ENCODE results near the gene COL5A1.

COL5A1 gene

GRCh38 chr9:134726026-134726721 is 84.6 kb downstream of the COL5A1 start:
- DNase-seq (ENCODE audit: low read depth), result no peak

- DNase-seq (ENCODE audit: low read depth), result no peak
These were observed 85.1 kb downstream of the COL5A1 start for GRCh38 chr9:134726722-134727034.

- DNase-seq (ENCODE audit: low read depth), result no peak
These were observed 86.6 kb downstream of the COL5A1 start for GRCh38 chr9:134728021-134728795.

- no peak for DNase-seq (ENCODE audit: low read depth)
These were observed 87.3 kb downstream of the COL5A1 start for GRCh38 chr9:134728801-134729495.

GRCh38 chr9:134730011-134730760 is 88.6 kb downstream of the COL5A1 start:
- DNase-seq (ENCODE audit: low read depth), result no peak

- DNase-seq (ENCODE audit: low read depth), result no peak
These were observed 89.3 kb downstream of the COL5A1 start for GRCh38 chr9:134730761-134731496.

GRCh38 chr9:134731497-134732391 is 90.1 kb downstream of the COL5A1 start:
- no peak for DNase-seq (ENCODE audit: low read depth)

GRCh38 chr9:134732392-134733110 is 90.9 kb downstream of the COL5A1 start:
- DNase-seq (ENCODE audit: low read depth), result no peak

- no peak for DNase-seq (ENCODE audit: low read depth)
These were observed 92.1 kb downstream of the COL5A1 start for GRCh38 chr9:134733480-134734232.

GRCh38 chr9:134734270-134734669 is 92.7 kb downstream of the COL5A1 start:
- DNase-seq (ENCODE audit: low read depth), result peak; percentile 41

GRCh38 chr9:134735441-134736175 is 94.0 kb downstream of the COL5A1 start:
- DNase-seq (ENCODE audit: low read depth), result no peak

GRCh38 chr9:134736791-134737497 is 95.3 kb downstream of the COL5A1 start:
- DNase-seq (ENCODE audit: low read depth), result no peak

GRCh38 chr9:134737842-134738580 is 96.4 kb downstream of the COL5A1 start:
- no peak for DNase-seq (ENCODE audit: low read depth)

GRCh38 chr9:134738869-134739659 is 97.5 kb downstream of the COL5A1 start:
- DNase-seq (ENCODE audit: low read depth), result peak; percentile 69

- DNase-seq (ENCODE audit: low read depth), result no peak
These were observed 98.0 kb downstream of the COL5A1 start for GRCh38 chr9:134739660-134739968.

- DNase-seq (ENCODE audit: low read depth), result no peak
These were observed 98.5 kb downstream of the COL5A1 start for GRCh38 chr9:134740071-134740470.

All from ELR (cell line).